ENCODE data around the gene CENPO. TPM values are rescaled to one million over a fixed set of nuclear protein-coding genes. Genes with fewer than 3 reads are reported as not detected.

CENPO gene
- total RNA-seq, 2 experiments from 2014 or later: 53.6 to 59.2 TPM

DNA sequence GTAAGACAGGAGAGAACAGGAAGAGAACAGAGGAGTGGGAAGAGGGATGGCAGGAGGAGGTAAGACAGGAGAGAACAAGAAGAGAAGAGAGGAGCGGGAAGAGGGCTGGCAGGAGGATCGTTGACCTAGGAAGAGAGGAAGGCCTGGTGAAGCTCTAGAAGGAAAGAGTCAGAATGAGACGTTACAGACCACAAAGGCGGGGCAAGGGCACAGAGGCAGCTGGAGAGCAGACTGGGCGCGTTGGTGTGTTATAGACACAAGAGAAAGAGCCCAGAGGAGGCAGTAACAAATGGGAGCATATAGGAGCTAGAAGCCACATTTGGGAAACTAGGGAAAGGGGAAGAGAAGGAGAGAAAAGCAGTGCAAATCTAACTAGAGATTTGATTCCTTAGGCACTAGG lies 26.6 kb upstream of the CENPO start:
- Histone ChIP-seq H3K79me2 (ENCODE audit: insufficient read depth, low read depth, low read length) (no peaks in the 10 kb centered on the region), H3K4me2 (ENCODE audit: low read length) (no peak overlapping the region), H4K20me1 (ENCODE audit: insufficient read depth, low read length) (no peaks in the 10 kb centered on the region), H3K27ac (ENCODE audit: low read depth, low read length, poor library complexity, severe bottlenecking) (no peak overlapping the region), H3K9me2 (ENCODE audit: insufficient read depth, low read length) (no peaks in the 10 kb centered on the region), H2AFZ (ENCODE audit: low read length) (no peak overlapping the region), H3K4me3 (ENCODE audit: low read depth, low read length, poor library complexity, severe bottlenecking) (no peak overlapping the region), H3K36me3 (ENCODE audit: insufficient read depth, low read length) (peaks cover 5% of the 10 kb centered on the region; the same call in 1 of the 2 replicates), H3K9me3 (ENCODE audit: low read length) (no peaks in the 10 kb centered on the region), H3K4me1 (ENCODE audit: insufficient read depth, low read length, poor library complexity, severe bottlenecking) (no peaks in the 10 kb centered on the region)
- POLR2A ChIA-PET: no interaction called here
- BruUV-seq (replicated peaks): no TSS peak
- no peak for DNase-seq (ENCODE audit: low spot score)
- CTCF ChIA-PET (ENCODE audit: unreplicated experiment): no interaction called here
- no peak for TF ChIP-seq EZH2phosphoT487 (IDR thresholded peaks at IDR 0.05; ENCODE audit: borderline replicate concordance, low read depth, low read length)
- TF ChIP-seq, protein P1, sequence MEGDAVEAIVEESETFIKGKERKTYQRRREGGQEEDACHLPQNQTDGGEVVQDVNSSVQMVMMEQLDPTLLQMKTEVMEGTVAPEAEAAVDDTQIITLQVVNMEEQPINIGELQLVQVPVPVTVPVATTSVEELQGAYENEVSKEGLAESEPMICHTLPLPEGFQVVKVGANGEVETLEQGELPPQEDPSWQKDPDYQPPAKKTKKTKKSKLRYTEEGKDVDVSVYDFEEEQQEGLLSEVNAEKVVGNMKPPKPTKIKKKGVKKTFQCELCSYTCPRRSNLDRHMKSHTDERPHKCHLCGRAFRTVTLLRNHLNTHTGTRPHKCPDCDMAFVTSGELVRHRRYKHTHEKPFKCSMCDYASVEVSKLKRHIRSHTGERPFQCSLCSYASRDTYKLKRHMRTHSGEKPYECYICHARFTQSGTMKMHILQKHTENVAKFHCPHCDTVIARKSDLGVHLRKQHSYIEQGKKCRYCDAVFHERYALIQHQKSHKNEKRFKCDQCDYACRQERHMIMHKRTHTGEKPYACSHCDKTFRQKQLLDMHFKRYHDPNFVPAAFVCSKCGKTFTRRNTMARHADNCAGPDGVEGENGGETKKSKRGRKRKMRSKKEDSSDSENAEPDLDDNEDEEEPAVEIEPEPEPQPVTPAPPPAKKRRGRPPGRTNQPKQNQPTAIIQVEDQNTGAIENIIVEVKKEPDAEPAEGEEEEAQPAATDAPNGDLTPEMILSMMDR (conservative IDR thresholded peaks at IDR 0.05; ENCODE audit: low read length): no peak
- intact Hi-C loops (cut with micrococcal nuclease; ENCODE audit: unreplicated experiment): no loop called here

DNA sequence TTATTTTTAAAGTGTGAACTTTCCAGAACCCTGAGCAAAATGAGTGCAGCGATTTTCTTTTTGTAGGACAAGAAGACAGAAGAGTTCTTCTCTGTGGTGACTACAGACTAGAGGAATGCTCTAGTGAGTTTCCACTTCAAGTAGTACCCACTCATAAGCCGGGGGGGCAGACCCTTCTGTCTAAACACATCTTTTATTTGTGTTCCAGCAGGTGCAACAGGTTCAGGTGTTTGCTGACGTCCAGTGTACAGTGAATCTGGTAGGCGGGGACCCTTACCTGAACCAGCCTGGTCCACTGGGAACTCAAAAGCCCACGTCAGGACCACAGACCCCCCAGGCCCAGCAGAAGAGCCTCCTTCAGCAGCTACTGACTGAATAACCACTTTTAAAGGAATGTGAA lies 25.2 kb upstream of the CENPO start:
- BruUV-seq (replicated peaks): no TSS peak
- intact Hi-C loops (cut with micrococcal nuclease; ENCODE audit: unreplicated experiment): no loop called here
- POLR2A ChIA-PET: interaction anchor here (0.6 to 1.4 kb wide), 3 partner anchors 12 to 238 kb away, joined by 3 to 7 read pairs (median 5); no protein-coding TSS in a partner anchor

DNA sequence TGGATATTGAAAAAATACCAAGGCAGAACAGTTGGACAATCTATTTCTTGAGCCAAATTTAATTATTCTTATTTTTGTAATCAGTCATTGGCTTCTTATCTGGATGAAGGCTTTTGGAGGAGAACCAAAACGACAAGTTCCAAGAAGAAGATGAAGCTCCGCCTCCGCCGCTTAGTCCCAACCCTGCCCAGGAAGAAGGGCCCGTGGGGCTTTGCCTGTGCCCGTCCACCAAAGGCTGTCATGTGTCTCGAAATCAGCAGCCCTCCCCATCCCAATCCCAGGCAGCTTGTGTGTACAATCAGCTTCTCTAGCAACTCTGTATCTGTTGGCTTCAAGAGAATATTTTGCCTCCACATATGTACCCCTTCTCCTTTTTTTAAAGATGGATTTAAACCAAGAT lies 24.6 kb upstream of the CENPO start:
- H3K4me1 ChIP-seq (ENCODE audit: insufficient read depth, low read length, poor library complexity, severe bottlenecking): no peaks in the 10 kb centered on the region
- no peaks in the 10 kb centered on the region for H3K36me3 ChIP-seq (ENCODE audit: insufficient read depth, low read length)
- H3K27ac ChIP-seq (ENCODE audit: low read depth, low read length, poor library complexity, severe bottlenecking): no peak overlapping the region
- POLR2A ChIA-PET: interaction anchor here (0.6 to 1.4 kb wide), 4 partner anchors 11 to 238 kb away, joined by 3 to 12 read pairs (median 6); no protein-coding TSS in a partner anchor
- TF ChIP-seq EZH2phosphoT487 (IDR thresholded peaks at IDR 0.05; ENCODE audit: borderline replicate concordance, low read depth, low read length): no peak
- TF ChIP-seq, protein P1 (conservative IDR thresholded peaks at IDR 0.05; ENCODE audit: low read length): no peak
- H3K9me2 ChIP-seq (ENCODE audit: insufficient read depth, low read length): no peaks in the 10 kb centered on the region
- H3K9me3 ChIP-seq (ENCODE audit: low read length): no peaks in the 10 kb centered on the region
- intact Hi-C loops (cut with micrococcal nuclease; ENCODE audit: unreplicated experiment): no loop called here
- no peak overlapping the region for H3K4me2 ChIP-seq (ENCODE audit: low read length)
- no peak overlapping the region for H3K4me3 ChIP-seq (ENCODE audit: low read depth, low read length, poor library complexity, severe bottlenecking)
- DNase-seq (ENCODE audit: low spot score): no peak
- no peaks in the 10 kb centered on the region for H3K79me2 ChIP-seq (ENCODE audit: insufficient read depth, low read depth, low read length)
- CTCF ChIA-PET (ENCODE audit: unreplicated experiment): no interaction called here
- BruUV-seq (replicated peaks): no TSS peak
- no peaks in the 10 kb centered on the region for H4K20me1 ChIP-seq (ENCODE audit: insufficient read depth, low read length)
- no peak overlapping the region for H2AFZ ChIP-seq (ENCODE audit: low read length)

More for the DNA sequence above, 25.2 kb upstream of the CENPO start:
- H3K4me1 ChIP-seq (ENCODE audit: insufficient read depth, low read length, poor library complexity, severe bottlenecking): no peaks in the 10 kb centered on the region
- no peak overlapping the region for H2AFZ ChIP-seq (ENCODE audit: low read length)
- no peaks in the 10 kb centered on the region for H3K9me3 ChIP-seq (ENCODE audit: low read length)
- no peak overlapping the region for H3K4me3 ChIP-seq (ENCODE audit: low read depth, low read length, poor library complexity, severe bottlenecking)
- no peak overlapping the region for H3K4me2 ChIP-seq (ENCODE audit: low read length)
- H3K36me3 ChIP-seq (ENCODE audit: insufficient read depth, low read length): no peaks in the 10 kb centered on the region
- no peak for DNase-seq (ENCODE audit: low spot score)
- H4K20me1 ChIP-seq (ENCODE audit: insufficient read depth, low read length): no peaks in the 10 kb centered on the region
- no peak overlapping the region for H3K27ac ChIP-seq (ENCODE audit: low read depth, low read length, poor library complexity, severe bottlenecking)
- no peaks in the 10 kb centered on the region for H3K9me2 ChIP-seq (ENCODE audit: insufficient read depth, low read length)
- TF ChIP-seq, protein P1 (conservative IDR thresholded peaks at IDR 0.05; ENCODE audit: low read length): no peak
- no peak for TF ChIP-seq EZH2phosphoT487 (IDR thresholded peaks at IDR 0.05; ENCODE audit: borderline replicate concordance, low read depth, low read length)
- CTCF ChIA-PET (ENCODE audit: unreplicated experiment): no interaction called here
- no peaks in the 10 kb centered on the region for H3K79me2 ChIP-seq (ENCODE audit: insufficient read depth, low read depth, low read length)
